Measurements from ENCODE around the gene SH3GL1. TPM values are rescaled to one million over a fixed set of nuclear protein-coding genes. Genes with fewer than 3 reads are reported as not detected.
A peak's percentile ranks its signal among the peaks of the same experiment; 100 is the strongest.

The SH3GL1 gene
- total RNA-seq, 4 donors from 2014 or later: 49.4 to 77.2 (median 59.5) TPM

- TF ChIP-seq POLR2A (IDR thresholded peaks at IDR 0.05; ENCODE audit: low read depth): no peak
- TF ChIP-seq POLR2AphosphoS5 (IDR thresholded peaks at IDR 0.05): no peak
- no peak for TF ChIP-seq EP300 (IDR thresholded peaks at IDR 0.05)
- TF ChIP-seq CTCF (IDR thresholded peaks at IDR 0.05): no peak
- H3K27me3 ChIP-seq: no peaks in the 10 kb centered on the region
- peak overlapping the region; percentile 78 to 91 (median 86) for H3K27ac ChIP-seq (replicated peaks in 1 of 4)
- no peaks in the 10 kb centered on the region for H3K9me3 ChIP-seq
- intact Hi-C loops (cut with DNase I): no loop called here
- peaks cover 96 to 100% (median 99%) of the 10 kb centered on the region in 4 donors for H3K4me1 ChIP-seq
- peaks cover 0 to 7% (median 0%) of the 10 kb centered on the region in 4 donors for H3K36me3 ChIP-seq
- H3K4me3 ChIP-seq: no peak overlapping the region
- DNase-seq (ENCODE audit: extremely low spot score): no peak
- 90% methylated on average over 7 of the region's 8 CpGs for WGBS
Measured at GRCh38 chr19:4373013-4373367, 27.4 kb downstream of the SH3GL1 start.

- no peak for TF ChIP-seq CTCF (IDR thresholded peaks at IDR 0.05)
- no peak for TF ChIP-seq EP300 (IDR thresholded peaks at IDR 0.05)
- TF ChIP-seq POLR2A (IDR thresholded peaks at IDR 0.05; ENCODE audit: low read depth): no peak
- TF ChIP-seq POLR2AphosphoS5 (IDR thresholded peaks at IDR 0.05): no peak
- no peak for DNase-seq (ENCODE audit: extremely low spot score)
- WGBS: 85% methylated on average over 15 of the region's 22 CpGs
- Histone ChIP-seq H3K4me3 (no peak overlapping the region), H3K36me3 (peaks cover 0 to 12% (median 0%) of the 10 kb centered on the region in 4 donors), H3K27ac (replicated peaks in 1 of 4) (peak overlapping the region; percentile 78 to 91 (median 86)), H3K9me3 (no peaks in the 10 kb centered on the region), H3K4me1 (peaks cover 99 to 100% (median 100%) of the 10 kb centered on the region in 4 donors), H3K27me3 (no peaks in the 10 kb centered on the region)
- intact Hi-C loops (cut with DNase I): no loop called here
Measured at GRCh38 chr19:4372165-4373012, 28.0 kb downstream of the SH3GL1 start.

- TF ChIP-seq POLR2AphosphoS5 (IDR thresholded peaks at IDR 0.05) (no peak), CTCF (IDR thresholded peaks at IDR 0.05) (no peak), EP300 (IDR thresholded peaks at IDR 0.05) (no peak)
- intact Hi-C loops (cut with DNase I): no loop called here
- H3K4me3 ChIP-seq: no peak overlapping the region
- H3K27ac ChIP-seq (replicated peaks in 1 of 4): peak overlapping the region; percentile 54 to 91 (median 83)
- H3K36me3 ChIP-seq: peaks cover 0 to 16% (median 7%) of the 10 kb centered on the region in 4 donors
- WGBS: 76% methylated on average over 26 of the region's 31 CpGs
- DNase-seq (ENCODE audit: extremely low spot score): no peak
- peaks cover 90 to 97% (median 93%) of the 10 kb centered on the region in 4 donors for H3K4me1 ChIP-seq
- no peaks in the 10 kb centered on the region for H3K9me3 ChIP-seq
- no peaks in the 10 kb centered on the region for H3K27me3 ChIP-seq
Measured at GRCh38 chr19:4371247-4372164, 28.8 kb downstream of the SH3GL1 start.

GRCh38 chr19:4370418-4371041 lies 29.8 kb downstream of the SH3GL1 start:
- Histone ChIP-seq H3K4me1 (peaks cover 80 to 88% (median 83%) of the 10 kb centered on the region in 4 donors), H3K9me3 (no peaks in the 10 kb centered on the region), H3K4me3 (peak overlapping the region in 1 of 4 donors; percentile 26), H3K27ac (replicated peaks in 1 of 4) (peak overlapping the region; percentile 54 to 91 (median 83)), H3K36me3 (peaks cover 8 to 26% (median 16%) of the 10 kb centered on the region in 4 donors), H3K27me3 (no peaks in the 10 kb centered on the region)
- WGBS: 86% methylated on average over 8 of the region's 15 CpGs
- intact Hi-C loops (cut with DNase I): loop anchor here (1.0 kb wide), 1 partner anchor 25 kb away; no protein-coding TSS in a partner anchor
- DNase-seq (ENCODE audit: extremely low spot score): no peak
- TF ChIP-seq POLR2AphosphoS5 (IDR thresholded peaks at IDR 0.05) (no peak), POLR2A (IDR thresholded peaks at IDR 0.05; ENCODE audit: low read depth) (no peak), EP300 (IDR thresholded peaks at IDR 0.05) (no peak), CTCF (IDR thresholded peaks at IDR 0.05) (no peak)
